SK-N-SH (cell line): ENCODE data around the gene MEN1. TPM values are rescaled to one million over a fixed set of nuclear protein-coding genes. Genes with fewer than 3 reads are reported as not detected.
A peak's percentile ranks its signal among the peaks of the same experiment; 100 is the strongest.

Source experiments
- CTCF ChIA-PET: fragments of 300-600, 350-600 bp; formaldehyde crosslinking; extraction: SDS; loops from one replicate; lab custom pipeline; 2021; lab: Yijun Ruan, JAX
- POLR2A ChIA-PET: fragments of 350-600 bp; sonication (Branson Sonifier 250); formaldehyde crosslinking; extraction: SDS; loops from one replicate; lab custom pipeline; 2020; ENCODE audit warnings: antibody characterized with exemption, inconsistent platforms; lab: Yijun Ruan, JAX
- DNase-seq: peaks from one replicate; pipeline ENCODE4 v3.0.0; 2012
- H2AFZ ChIP-seq: fragments of 200-600 bp; sonication (generic); 2 replicates; pipeline ENCODE4 v1.8.1; 2016; ENCODE audit warnings: antibody characterized with exemption, mild to moderate bottlenecking, low read depth
- H3F3A ChIP-seq: fragments of 200-600 bp; sonication (generic); replicated peaks from 2 replicates; pipeline ENCODE3; 2016; ENCODE audit warnings: antibody characterized with exemption, mild to moderate bottlenecking; ENCODE audit not compliant: insufficient read depth
- H3K27ac ChIP-seq, 2 experiments: fragments of 200-500 bp in 1 of 2; fragments of 200-600 bp in 1 of 2; sonication (Bioruptor generic) in 1 of 2; sonication (generic), shearing (Covaris generic) in 1 of 2; 2 replicates each; pipeline versions ENCODE4 v1.5.1 to v1.6.1; 2014 to 2016; ENCODE audit warnings: low read depth in 2 of 2, inconsistent platforms in 1 of 2, low read length in 1 of 2, mild to moderate bottlenecking in 1 of 2, mixed read lengths in 1 of 2
- H3K27me3 ChIP-seq: fragments of 200-600 bp; sonication (generic), shearing (Covaris generic); 2 replicates; pipeline ENCODE4 v1.6.1; 2016; ENCODE audit warnings: mixed run types; ENCODE audit not compliant: insufficient read depth
- H3K36me3 ChIP-seq, 2 experiments: fragments of 200-500 bp in 1 of 2; fragments of 200-600 bp in 1 of 2; sonication (Bioruptor generic) in 1 of 2; sonication (generic) in 1 of 2; replicated peaks in 1 of 2; 2 replicates each; pipeline versions ENCODE3 to v1.5.1; 2014 to 2016; ENCODE audit warnings: low read length in 1 of 2, mild to moderate bottlenecking in 1 of 2; ENCODE audit not compliant: insufficient read depth in 2 of 2, control insufficient read depth in 1 of 2
- H3K4me1 ChIP-seq, 2 experiments: fragments of 200-500 bp in 1 of 2; fragments of 200-600 bp in 1 of 2; sonication (Bioruptor generic) in 1 of 2; sonication (generic), shearing (Covaris generic) in 1 of 2; 2 replicates each; pipeline versions ENCODE4 v1.5.1 to v1.6.1; 2014 to 2016; ENCODE audit warnings: low read depth in 1 of 2, low read length in 1 of 2, mixed run types in 1 of 2; ENCODE audit not compliant: insufficient read depth in 2 of 2, control insufficient read depth in 1 of 2
- H3K4me2 ChIP-seq: fragments of 200-600 bp; sonication (generic), shearing (Covaris generic); 2 replicates; pipeline ENCODE4 v1.6.1; 2017; ENCODE audit warnings: mixed run types
- H3K4me3 ChIP-seq, 2 experiments: fragments of 200-500 bp in 1 of 2; fragments of 200-600 bp in 1 of 2; sonication (Bioruptor generic) in 1 of 2; sonication (generic), shearing (Covaris generic) in 1 of 2; 2 replicates each; pipeline versions ENCODE4 v1.5.1 to v1.8.1; 2014 to 2016; ENCODE audit warnings: low read depth in 2 of 2, inconsistent platforms in 1 of 2, low read length in 1 of 2, mild to moderate bottlenecking in 1 of 2, mixed read lengths in 1 of 2, moderate library complexity in 1 of 2
- H3K79me2 ChIP-seq: fragments of 200-600 bp; sonication (generic); 2 replicates; pipeline ENCODE4 v1.8.1; 2017; ENCODE audit warnings: mild to moderate bottlenecking; ENCODE audit not compliant: insufficient read depth
- H3K9ac ChIP-seq: fragments of 200-600 bp; sonication (generic); 2 replicates; pipeline ENCODE4 v1.6.1; 2017; ENCODE audit warnings: mixed run types
- H3K9me2 ChIP-seq: fragments of 200-600 bp; sonication (generic); 2 replicates; pipeline ENCODE4 v1.6.1; 2017; ENCODE audit warnings: mixed run types
- H3K9me3 ChIP-seq: fragments of 200-600 bp; sonication (generic); 2 replicates; pipeline ENCODE4 v1.6.1; 2017; ENCODE audit warnings: mixed run types, mild to moderate bottlenecking, moderate library complexity
- H4K20me1 ChIP-seq: fragments of 200-600 bp; sonication (generic); 2 replicates; pipeline ENCODE4 v1.6.1; 2017; ENCODE audit warnings: mild to moderate bottlenecking, mixed run types; ENCODE audit not compliant: insufficient read depth
- CHD2 ChIP-seq: fragments of 150-350 bp; IDR thresholded peaks from 2 replicates; pipeline ENCODE4 v1.6.1; 2018; ENCODE audit warnings: low read length; ENCODE audit not compliant: partially characterized antibody
- ELF1 ChIP-seq: IDR thresholded peaks from 2 replicates; pipeline ENCODE4 v1.4.0; 2012
- FOSL2 ChIP-seq: IDR thresholded peaks from 2 replicates; pipeline ENCODE4 v1.4.0; 2012; ENCODE audit warnings: low read depth, mild to moderate bottlenecking, moderate library complexity, borderline replicate concordance
- GABPA ChIP-seq: IDR thresholded peaks from 2 replicates; pipeline ENCODE4 v1.4.0; 2012; ENCODE audit warnings: low read depth, mild to moderate bottlenecking
- MAX ChIP-seq: IDR thresholded peaks from 2 replicates; pipeline ENCODE4 v1.4.0; 2012; ENCODE audit warnings: low read depth
- MXI1 ChIP-seq: IDR thresholded peaks from 2 replicates; pipeline ENCODE4 v1.6.1; 2012; ENCODE audit warnings: mild to moderate bottlenecking, low read depth, low read length, improper control_type of control experiment
- NFIC ChIP-seq: IDR thresholded peaks from 2 replicates; pipeline ENCODE4 v1.4.0; 2012; ENCODE audit warnings: borderline replicate concordance
- NRF1 ChIP-seq: IDR thresholded peaks from 2 replicates; pipeline ENCODE4 v1.6.1; 2012; ENCODE audit warnings: low read depth, mild to moderate bottlenecking, low read length
- POLR2AphosphoS5 ChIP-seq: IDR thresholded peaks from 2 replicates; pipeline ENCODE4 v1.6.1; 2012; ENCODE audit warnings: low read depth, low read length
- RFX5 ChIP-seq: IDR thresholded peaks from 2 replicates; pipeline ENCODE4 v1.6.1; 2012; ENCODE audit warnings: mild to moderate bottlenecking, improper control_type of control experiment, low read length
- RXRA ChIP-seq: IDR thresholded peaks from 2 replicates; pipeline ENCODE4 v1.4.0; 2012; ENCODE audit warnings: low read depth, mild to moderate bottlenecking, borderline replicate concordance
- SIN3A ChIP-seq: IDR thresholded peaks from 2 replicates; pipeline ENCODE4 v1.6.1; 2012; ENCODE audit warnings: low read depth, mild to moderate bottlenecking, low read length, moderate library complexity, borderline replicate concordance
- TAF1 ChIP-seq: IDR thresholded peaks from 2 replicates; pipeline ENCODE4 v1.6.1; 2012; ENCODE audit warnings: low read depth, mild to moderate bottlenecking, low read length, moderate library complexity, borderline replicate concordance
- TCF12 ChIP-seq: IDR thresholded peaks from 2 replicates; pipeline ENCODE4 v1.4.0; 2012
- YY1 ChIP-seq: IDR thresholded peaks from 2 replicates; pipeline ENCODE4 v1.4.0; 2012; ENCODE audit warnings: low read depth, mild to moderate bottlenecking
- WGBS: methylation state at CpG from one replicate; pipeline ENCODE4 v1.1.6; 2017; ENCODE audit warnings: low lambda C conversion rate; 5-methylcytosine and 5-hydroxymethylcytosine counted together
- polyA plus RNA-seq, 3 experiments: library from polyadenylated mRNA; depleted of rRNA; stranded (reverse); fragments of >200 nt; gene quantifications; 2 replicates each; pipeline ENCODE4 v1.2.3, GENCODE V29; 2012

MEN1 gene
- polyA plus RNA-seq (2012; rRNA removed): 40.7 and 52.9 TPM in 2 replicates
- polyA plus RNA-seq (2012; cell fraction: cytosol; rRNA removed): 17.3 and 26.9 TPM in 2 replicates
- polyA plus RNA-seq (2012; cell fraction: nucleus; rRNA removed): 101 and 105 TPM in 2 replicates

GRCh38 chr11:64810271-64810890, at the start of gene MEN1:
MEN1 (minus strand) TSS chr11:64810551; CDS start chr11:64810109, 442 bp downstream.
- WGBS: under 1% methylated on average over 29 of the region's 46 CpGs
- ChIA-PET CTCF (interaction anchor here (0.9 to 1.6 kb wide), 7 partner anchors 10 to 122 kb away, joined by 3 to 6 read pairs (median 4); partner anchors contain the start of gene CDC42BPG), POLR2A (interaction anchor here (0.5 to 1.7 kb wide), 6 partner anchors 12 to 200 kb away, joined by 3 to 6 read pairs (median 4); partner anchors contain the start of gene EHD1)
- peaks cover 11% of the 10 kb centered on the region for H3K79me2 ChIP-seq
- no peaks in the 10 kb centered on the region for H3K27me3 ChIP-seq
- H3F3A ChIP-seq: peaks cover 4% of the 10 kb centered on the region
- peaks cover 0 to 24% of the 10 kb centered on the region in 2 experiments for H3K36me3 ChIP-seq
- H3K9me2 ChIP-seq: no peaks in the 10 kb centered on the region
- H3K9ac ChIP-seq: peak within 1 kb of the TSS; percentile 73
- H3K4me1 ChIP-seq: peaks cover 8% of the 10 kb centered on the region in 2 experiments; a peak in 2 of 4 replicates
- H3K9me3 ChIP-seq: no peaks in the 10 kb centered on the region
- peak; percentile 97 for DNase-seq
- peak within 1 kb of the TSS; percentile 99 for H3K4me2 ChIP-seq
- peak within 1 kb of the TSS; percentile 39 to 48; a peak in 2 of 4 replicates for H3K27ac ChIP-seq
- peak within 1 kb of the TSS; percentile 68 to 96 for H3K4me3 ChIP-seq
- H4K20me1 ChIP-seq: no peaks in the 10 kb centered on the region
- peak within 1 kb of the TSS; percentile 93; the same call in 1 of the 2 replicates for H2AFZ ChIP-seq
- TF ChIP-seq NFIC (no peak), NRF1 (peak; percentile 47), SIN3A (peak; percentile 57; the same call in 1 of the 2 replicates), YY1 (peak; percentile 51; the same call in 1 of the 2 replicates), ELF1 (peak; percentile 90), RFX5 (no peak), TCF12 (no peak), TAF1 (peak; percentile 53; the same call in 1 of the 2 replicates), POLR2AphosphoS5 (peak; percentile 79), GABPA (peak; percentile 77), MAX (peak; percentile 68), MXI1 (peak; percentile 91), RXRA (no peak)
- TF ChIP-seq, all 33 proteins: peak for 9

- Histone ChIP-seq H3K9me3 (no peaks in the 10 kb centered on the region), H3K4me1 (peaks cover 16 to 19% of the 10 kb centered on the region in 2 experiments; a peak in 3 of 4 replicates), H3K79me2 (peaks cover 68% of the 10 kb centered on the region), H3K9ac (no peak overlapping the region), H3K27me3 (no peaks in the 10 kb centered on the region), H4K20me1 (peaks cover 33% of the 10 kb centered on the region), H3K36me3 (peaks cover 0 to 16% of the 10 kb centered on the region in 2 experiments), H3K27ac (no peak overlapping the region), H3F3A (peaks cover 12% of the 10 kb centered on the region), H3K4me3 (no peak overlapping the region), H2AFZ (no peak overlapping the region), H3K9me2 (no peaks in the 10 kb centered on the region), H3K4me2 (no peak overlapping the region)
- no peak for DNase-seq
- 94% methylated on average over 28 of the region's 33 CpGs for WGBS
- TF ChIP-seq MAX (no peak), ELF1 (no peak), FOSL2 (no peak), CHD2 (no peak), GABPA (no peak)
- CTCF ChIA-PET: interaction anchor here (0.9 to 3.9 kb wide), 5 partner anchors 11 to 34 kb away, joined by 3 to 18 read pairs (median 8); no protein-coding TSS in a partner anchor
- POLR2A ChIA-PET: interaction anchor here (0.6 kb wide), 1 partner anchor 28 kb away, joined by 3 read pairs; no protein-coding TSS in a partner anchor
Measured at GRCh38 chr11:64859542-64860414, 49.4 kb upstream of the MEN1 start.
